ENCODE data around the gene SMIM35. TPM values are rescaled to one million over a fixed set of nuclear protein-coding genes. Genes with fewer than 3 reads are reported as not detected.

The SMIM35 gene
- total RNA-seq, 2 donors from 2014 or later = 0.36 to 0.67 TPM

GRCh38 chr11:117960406-117960805 lies 126.4 kb downstream of the SMIM35 start:
- Mint-ChIP-seq H3K27ac (peak overlapping the region; percentile 67), H3K36me3 (ENCODE audit: insufficient read depth in 2 of 2) (peaks cover 20 to 26% of the 10 kb centered on the region in 2 donors), H3K9me3 (peaks cover 10 to 16% of the 10 kb centered on the region in 2 donors), H3K4me3 (peak overlapping the region; percentile 35 to 38), H3K27me3 (ENCODE audit: low read depth) (no peaks in the 10 kb centered on the region), H3K4me1 (ENCODE audit: low read depth) (peaks cover 45% of the 10 kb centered on the region)
- no peak for DNase-seq
- peak in 1 of 2 donors; percentile 15 for ATAC-seq (replicated peaks in 1 of 2)

GRCh38 chr11:117959438-117960149 lies 127.2 kb downstream of the SMIM35 start:
- H3K9me3 Mint-ChIP-seq = peaks cover 10 to 16% of the 10 kb centered on the region in 2 donors
- peaks cover 47% of the 10 kb centered on the region for H3K4me1 Mint-ChIP-seq (ENCODE audit: low read depth)
- peaks cover 20 to 26% of the 10 kb centered on the region in 2 donors for H3K36me3 Mint-ChIP-seq (ENCODE audit: insufficient read depth in 2 of 2)
- ATAC-seq (replicated peaks in 1 of 2) = peak; percentile 27 to 50
- no peak for DNase-seq
- peak overlapping the region; percentile 92 for H3K27ac Mint-ChIP-seq
- H3K27me3 Mint-ChIP-seq (ENCODE audit: low read depth) = no peaks in the 10 kb centered on the region
- peak overlapping the region; percentile 35 to 38 for H3K4me3 Mint-ChIP-seq

- Mint-ChIP-seq H3K4me1 (ENCODE audit: low read depth) (peaks cover 54% of the 10 kb centered on the region), H3K4me3 (peak overlapping the region; percentile 14 to 60), H3K36me3 (ENCODE audit: insufficient read depth in 2 of 2) (peaks cover 20 to 26% of the 10 kb centered on the region in 2 donors), H3K9me3 (peaks cover 10 to 16% of the 10 kb centered on the region in 2 donors), H3K27me3 (ENCODE audit: low read depth) (no peaks in the 10 kb centered on the region), H3K27ac (peak overlapping the region; percentile 89)
- DNase-seq (no peak), ATAC-seq (replicated peaks in 1 of 2) (no peak)
These were observed 127.8 kb downstream of the SMIM35 start for GRCh38 chr11:117958949-117959348.

Other genes with a start within 250 kb of the SMIM35 start
- under 1 TPM; 0.17 to 0.25 TPM for gene FXYD6, start 210.3 kb downstream of the SMIM35 start, total RNA-seq
- gene TMPRSS13, start 157.6 kb downstream of the SMIM35 start, total RNA-seq = 1 to 10 TPM; 3.0 to 3.2 TPM
- 100 to 1,000 TPM in 1 of 2 donors, 10 to 100 TPM in 1; 79.6 to 123 TPM for gene IL10RA, start 100.6 kb downstream of the SMIM35 start, total RNA-seq
- under 1 TPM in 1 of 2 donors, not detected in 1; 0.07 TPM for gene TMPRSS4, start 9.9 kb downstream of the SMIM35 start, total RNA-seq
- gene SCN4B, start 65.9 kb upstream of the SMIM35 start, total RNA-seq = under 1 TPM; 0.46 to 0.53 TPM
- not detected for gene SCN2B, start 89.7 kb upstream of the SMIM35 start, total RNA-seq
- gene JAML, start 138.0 kb upstream of the SMIM35 start, total RNA-seq = 100 to 1,000 TPM; 272 to 369 TPM
- gene MPZL3, start 165.4 kb upstream of the SMIM35 start, total RNA-seq = 10 to 100 TPM; 71.3 to 76.3 TPM
- gene MPZL2, start 177.3 kb upstream of the SMIM35 start, total RNA-seq = 10 to 100 TPM; 10.1 to 12.9 TPM
- gene CD3E, start 217.8 kb upstream of the SMIM35 start, total RNA-seq = 100 to 1,000 TPM; 404 to 419 TPM

Measured in activated T-cell treated with anti-CD3 and anti-CD28 coated beads, Interleukin-2, amount 50 U/mL, for 72 hours (primary cell).